Measurements from ENCODE around the gene TPD52L2.
"Not testable (repeated sequence)": the region's sequence is repeated elsewhere in the genome, so short reads cannot be mapped to it uniquely, and the experiment has no call there.

The TPD52L2 gene

DNA sequence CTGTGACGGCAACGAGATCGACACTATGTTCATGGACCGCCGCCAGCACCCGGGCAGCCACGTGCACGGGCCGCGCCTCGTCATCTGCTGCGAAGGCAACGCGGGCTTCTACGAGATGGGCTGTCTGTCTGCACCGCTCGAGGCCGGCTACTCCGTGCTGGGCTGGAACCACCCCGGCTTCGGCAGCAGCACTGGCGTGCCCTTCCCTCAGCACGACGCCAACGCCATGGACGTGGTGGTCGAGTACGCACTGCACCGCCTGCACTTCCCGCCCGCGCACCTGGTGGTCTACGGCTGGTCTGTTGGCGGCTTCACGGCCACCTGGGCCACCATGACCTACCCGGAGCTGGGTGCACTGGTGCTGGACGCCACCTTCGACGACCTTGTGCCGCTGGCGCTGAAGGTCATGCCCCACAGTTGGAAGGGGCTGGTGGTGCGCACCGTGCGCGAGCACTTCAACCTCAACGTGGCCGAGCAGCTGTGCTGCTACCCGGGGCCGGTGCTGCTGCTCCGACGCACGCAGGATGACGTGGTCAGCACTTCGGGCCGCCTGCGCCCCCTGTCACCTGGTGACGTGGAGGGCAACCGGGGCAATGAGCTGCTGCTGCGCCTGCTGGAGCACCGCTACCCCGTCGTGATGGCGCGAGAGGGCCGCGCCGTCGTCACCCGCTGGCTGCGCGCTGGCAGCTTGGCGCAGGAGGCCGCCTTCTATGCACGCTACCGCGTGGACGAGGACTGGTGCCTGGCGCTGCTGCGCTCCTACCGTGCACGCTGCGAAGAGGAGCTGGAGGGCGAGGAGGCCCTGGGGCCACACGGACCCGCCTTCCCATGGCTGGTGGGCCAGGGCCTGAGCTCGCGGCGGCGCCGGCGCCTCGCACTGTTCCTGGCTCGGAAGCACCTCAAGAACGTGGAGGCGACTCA lies 2.8 kb upstream of the TPD52L2 start:
- Histone ChIP-seq H3K27me3 (no peaks in the 10 kb centered on the region), H3K4me1 (peaks cover 64 to 81% (median 73%) of the 10 kb centered on the region in 10 experiments), H3K4me3 (no peak overlapping the region), H3K9ac (no peak overlapping the region; a peak in 1 of 22 replicates), H3K36me3 (peaks cover 23 to 32% (median 29%) of the 10 kb centered on the region in 11 experiments), H3K27ac (peak overlapping the region in 2 of 11 experiments; percentile 13 to 55; a peak in 3 of 22 replicates), H4K20me1 (peaks cover 0 to 32% (median 13%) of the 10 kb centered on the region in 11 experiments; a peak in 9 of 22 replicates), H3K9me3 (replicated peaks in 1 of 11) (no peaks in the 10 kb centered on the region), H3K4me2 (peak overlapping the region in 5 of 11 experiments; percentile 80 to 99 (median 98); a peak in 10 of 22 replicates)
- TF ChIP-seq Cebpa-rat (IDR thresholded peaks at IDR 0.05): no peak

DNA sequence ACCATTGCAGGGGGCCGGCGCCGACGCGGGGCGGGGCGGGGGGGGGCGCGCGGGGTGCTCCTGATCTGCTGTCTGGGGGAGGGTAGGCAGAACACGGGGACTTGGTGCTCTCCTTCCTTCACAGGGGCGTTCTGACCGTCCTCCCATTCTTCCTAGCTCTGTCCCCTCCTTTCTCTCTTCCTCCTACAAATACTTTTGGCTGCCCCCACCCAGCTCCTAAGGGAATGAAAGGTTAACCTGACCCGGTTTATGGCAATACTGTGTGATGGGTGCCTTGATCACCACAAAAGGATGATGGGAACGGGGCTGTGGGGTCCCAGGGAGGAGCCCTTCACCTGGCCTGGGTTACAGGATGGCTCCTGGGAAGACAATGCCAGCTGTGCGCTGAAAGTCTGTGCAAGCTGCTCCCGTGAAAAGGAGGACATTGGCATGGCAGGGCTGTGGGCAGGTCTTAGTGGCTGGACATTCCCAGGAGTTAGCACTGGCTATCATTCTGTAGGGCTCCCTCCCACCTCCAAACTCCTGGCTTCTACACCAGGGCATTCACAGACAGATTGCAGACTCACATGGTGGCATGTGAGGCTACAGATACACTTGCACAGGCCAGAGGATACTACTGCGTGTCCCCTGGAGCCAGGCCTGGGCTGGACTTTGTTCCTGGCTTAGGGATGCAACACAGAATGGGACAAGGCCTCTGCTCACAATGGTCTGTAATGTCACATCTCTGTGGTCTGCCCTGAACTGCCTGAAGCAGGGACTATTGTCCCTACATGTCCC lies 1.9 kb upstream of the TPD52L2 start:
- peaks cover 26 to 42% (median 39%) of the 10 kb centered on the region in 11 experiments for H3K36me3 ChIP-seq
- peaks cover 0 to 35% (median 22%) of the 10 kb centered on the region in 11 experiments; a peak in 11 of 22 replicates for H4K20me1 ChIP-seq
- no peak for TF ChIP-seq Cebpa-rat (IDR thresholded peaks at IDR 0.05)
- peak overlapping the region; percentile 78 to 99 (median 92) for H3K4me3 ChIP-seq
- H3K27me3 ChIP-seq: no peaks in the 10 kb centered on the region
- peak overlapping the region; percentile 82 to 99 (median 96) for H3K27ac ChIP-seq
- H3K9ac ChIP-seq: peak overlapping the region; percentile 94 to 99 (median 97)
- H3K9me3 ChIP-seq (replicated peaks in 1 of 11): no peaks in the 10 kb centered on the region
- peak overlapping the region; percentile 85 to 98 (median 96) for H3K4me2 ChIP-seq
- H3K4me1 ChIP-seq: peaks cover 64 to 81% (median 73%) of the 10 kb centered on the region in 10 experiments

DNA sequence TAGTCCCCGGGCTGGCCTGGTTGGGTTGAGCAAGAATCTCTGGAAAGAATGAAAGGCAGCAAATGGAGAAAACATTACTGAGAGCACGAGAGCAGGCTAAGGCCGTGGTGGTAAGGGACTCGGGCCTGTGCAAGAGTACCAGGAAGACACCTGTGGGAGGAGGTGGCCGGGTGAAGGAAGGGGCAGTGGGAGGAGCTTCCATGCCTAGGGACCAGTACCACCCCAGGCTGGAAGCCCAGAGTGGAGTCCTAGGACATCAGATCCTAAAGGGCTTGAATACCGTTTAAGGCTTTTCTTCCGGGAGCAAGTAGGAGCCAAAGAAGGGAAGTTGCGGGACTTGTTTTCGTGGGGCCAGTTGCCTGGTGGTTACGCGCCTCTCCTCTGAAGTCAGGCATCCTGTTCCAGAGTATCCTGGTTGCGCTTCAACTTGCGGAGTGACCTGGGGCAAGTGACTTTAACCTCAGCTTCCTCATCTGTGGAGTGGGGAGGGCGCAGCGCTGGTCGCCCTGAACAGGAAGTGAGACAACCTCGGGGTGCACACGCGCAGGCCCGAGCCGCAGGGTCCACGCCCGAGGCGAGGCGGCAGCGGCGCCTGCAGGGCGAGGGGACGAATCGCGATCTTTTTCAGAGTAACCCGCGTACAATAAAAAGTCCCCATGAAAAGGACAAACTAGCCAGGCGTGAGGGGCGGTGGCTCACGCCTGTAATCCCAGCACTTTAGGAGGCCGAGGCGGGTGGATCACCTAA lies 1.1 kb upstream of the TPD52L2 start:
- H3K36me3 ChIP-seq: peaks cover 34 to 49% (median 46%) of the 10 kb centered on the region in 11 experiments
- H3K27me3 ChIP-seq: no peaks in the 10 kb centered on the region
- H3K27ac ChIP-seq: peak overlapping the region; percentile 82 to 99 (median 96)
- H3K4me3 ChIP-seq: peak overlapping the region; percentile 78 to 99 (median 92)
- peak overlapping the region; percentile 85 to 98 (median 96) for H3K4me2 ChIP-seq
- H3K9me3 ChIP-seq (replicated peaks in 1 of 11): no peaks in the 10 kb centered on the region
- no peak for TF ChIP-seq Cebpa-rat (IDR thresholded peaks at IDR 0.05)
- H3K9ac ChIP-seq: peak overlapping the region; percentile 94 to 99 (median 97)
- H4K20me1 ChIP-seq: peaks cover 0 to 38% (median 30%) of the 10 kb centered on the region in 11 experiments; a peak in 11 of 22 replicates
- peaks cover 57 to 81% (median 72%) of the 10 kb centered on the region in 10 experiments for H3K4me1 ChIP-seq

DNA sequence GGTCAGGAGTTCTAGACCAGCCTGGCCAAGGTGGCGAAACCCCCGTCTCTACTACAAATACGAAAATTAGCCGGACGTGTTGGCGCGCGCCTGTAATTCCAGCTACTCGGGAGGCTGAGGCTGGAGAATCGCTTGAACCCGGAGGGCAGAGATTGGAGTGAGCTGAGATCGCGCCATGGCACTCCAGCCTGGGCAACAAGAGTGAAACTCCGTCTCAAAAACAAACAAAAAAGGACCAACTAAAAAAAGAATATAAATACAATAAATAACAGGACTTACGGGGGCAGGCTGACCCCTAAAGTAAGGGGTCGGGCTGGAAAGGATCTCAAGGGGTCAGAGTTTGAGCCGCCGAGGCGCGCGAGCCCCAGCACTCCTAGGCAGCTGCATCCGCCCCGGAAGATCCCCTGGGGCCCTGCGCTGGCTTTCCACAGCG lies 509 bp upstream of the TPD52L2 start:
- Histone ChIP-seq H3K27ac (peak overlapping the region; percentile 79 to 99 (median 96)), H3K4me3 (peak overlapping the region; percentile 78 to 99 (median 92)), H3K36me3 (peaks cover 40 to 55% (median 52%) of the 10 kb centered on the region in 11 experiments)

DNA sequence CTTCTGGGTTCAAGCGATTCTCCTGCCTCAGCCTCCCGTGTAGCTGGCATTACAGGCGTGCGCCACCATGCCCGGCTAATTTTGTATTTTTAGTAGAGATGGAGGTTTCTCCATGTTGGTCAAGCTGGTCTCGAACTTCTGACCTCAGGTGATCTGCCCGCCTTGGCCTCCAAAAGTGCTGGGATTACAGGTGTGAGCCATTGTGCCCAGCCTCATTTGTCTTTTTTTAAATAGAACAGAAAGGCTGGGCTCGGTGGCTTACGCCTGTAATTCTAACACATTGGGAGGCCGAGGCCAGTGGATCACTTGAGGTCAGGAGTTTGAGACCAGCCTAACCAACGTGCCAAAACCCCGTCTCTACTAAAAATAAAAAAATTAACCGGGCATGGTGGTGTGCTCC lies 2.0 kb downstream of the TPD52L2 start:
- not testable (repeated sequence) for H3K27me3 ChIP-seq; H3K9me3 ChIP-seq (replicated peaks in 1 of 11)
- H3K27ac ChIP-seq: peak overlapping the region; percentile 22 to 99 (median 96); a peak in 16 of 22 replicates
- peak overlapping the region; percentile 87 to 100 (median 96) for H3K4me2 ChIP-seq
- H3K9ac ChIP-seq: peak overlapping the region; percentile 94 to 99 (median 97); a peak in 20 of 22 replicates
- H3K4me3 ChIP-seq: peak overlapping the region in 9 of 10 experiments; percentile 78 to 99 (median 93); a peak in 17 of 20 replicates
- peaks cover 0 to 47% (median 17%) of the 10 kb centered on the region in 11 experiments; a peak in 10 of 22 replicates for H4K20me1 ChIP-seq
- peaks cover 40 to 81% (median 75%) of the 10 kb centered on the region in 10 experiments for H3K4me1 ChIP-seq
- peaks cover 54 to 67% (median 65%) of the 10 kb centered on the region in 11 experiments for H3K36me3 ChIP-seq

More for the DNA sequence above, 509 bp upstream of the TPD52L2 start:
- peak overlapping the region; percentile 85 to 98 (median 96) for H3K4me2 ChIP-seq
- peaks cover 51 to 81% (median 72%) of the 10 kb centered on the region in 10 experiments for H3K4me1 ChIP-seq
- H4K20me1 ChIP-seq: peaks cover 0 to 44% (median 33%) of the 10 kb centered on the region in 11 experiments; a peak in 11 of 22 replicates
- TF ChIP-seq Cebpa-rat (IDR thresholded peaks at IDR 0.05): no peak
- peak overlapping the region; percentile 94 to 99 (median 97) for H3K9ac ChIP-seq
- H3K27me3 ChIP-seq: no peaks in the 10 kb centered on the region
- H3K9me3 ChIP-seq (replicated peaks in 1 of 11): no peaks in the 10 kb centered on the region

DNA sequence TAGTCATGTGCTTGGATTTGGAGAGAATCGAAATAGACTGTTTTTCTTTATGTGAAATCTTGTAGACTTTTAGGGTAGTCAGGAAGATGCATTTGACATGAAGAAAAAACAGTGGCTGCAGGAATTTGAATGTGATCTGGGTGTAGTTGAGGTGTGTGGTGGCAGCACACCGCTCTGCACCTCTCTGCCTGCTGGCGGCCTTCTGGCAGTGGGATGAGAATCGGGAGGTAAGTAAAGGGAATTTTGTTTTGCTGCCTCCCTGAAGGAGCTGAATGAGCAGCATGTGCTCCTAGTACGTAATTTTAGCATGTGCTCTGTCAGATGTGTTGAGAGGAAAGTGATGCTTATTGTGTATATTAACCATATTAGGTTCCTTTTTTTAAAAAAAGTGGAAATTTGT lies 3.2 kb downstream of the TPD52L2 start:
- Histone ChIP-seq H3K4me3 (peak overlapping the region in 8 of 10 experiments; percentile 9 to 96 (median 84); a peak in 12 of 20 replicates), H4K20me1 (peaks cover 0 to 47% (median 9%) of the 10 kb centered on the region in 11 experiments; a peak in 9 of 22 replicates), H3K27ac (peak overlapping the region; percentile 21 to 98 (median 94); a peak in 16 of 22 replicates), H3K4me1 (peaks cover 50 to 82% (median 80%) of the 10 kb centered on the region in 10 experiments), H3K27me3 (no peaks in the 10 kb centered on the region), H3K9me3 (replicated peaks in 1 of 11) (no peaks in the 10 kb centered on the region; a peak in 1 of 22 replicates), H3K9ac (peak overlapping the region in 10 of 11 experiments; percentile 94 to 99 (median 96); a peak in 19 of 22 replicates), H3K36me3 (peaks cover 58 to 71% (median 70%) of the 10 kb centered on the region in 11 experiments), H3K4me2 (peak overlapping the region in 10 of 11 experiments; percentile 87 to 100 (median 94); a peak in 20 of 22 replicates)
- no peak for TF ChIP-seq Cebpa-rat (IDR thresholded peaks at IDR 0.05)

DNA sequence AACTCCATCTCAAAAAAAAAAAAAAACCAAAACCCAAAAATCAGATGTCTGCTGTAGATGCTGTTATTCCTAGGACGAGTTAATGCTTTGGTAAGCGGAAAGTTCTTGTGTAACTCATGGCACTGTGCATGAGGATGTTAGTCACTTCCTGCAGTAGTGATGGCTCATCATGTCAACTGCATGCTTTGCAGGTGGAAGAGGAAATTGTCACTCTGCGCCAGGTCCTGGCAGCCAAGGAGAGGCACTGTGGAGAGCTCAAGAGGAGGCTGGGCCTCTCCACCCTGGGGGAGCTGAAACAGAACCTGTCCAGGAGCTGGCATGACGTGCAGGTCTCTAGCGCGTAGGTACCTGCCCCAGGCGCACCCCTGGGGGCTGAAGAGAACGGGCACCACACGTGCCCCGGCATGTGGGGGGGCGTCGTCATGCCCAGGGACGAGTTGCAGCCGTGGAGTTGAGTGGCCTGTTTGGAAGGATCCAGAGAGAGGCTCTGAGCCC lies 8.5 kb downstream of the TPD52L2 start:
- Histone ChIP-seq H3K4me3 (peak overlapping the region in 9 of 10 experiments; percentile 28 to 63 (median 44); a peak in 16 of 20 replicates), H3K27ac (peak overlapping the region; percentile 93 to 99 (median 96)), H3K36me3 (peaks cover 82 to 97% (median 90%) of the 10 kb centered on the region in 11 experiments), H3K9ac (peak overlapping the region; percentile 78 to 99 (median 89)), H4K20me1 (peaks cover 0 to 24% (median 10%) of the 10 kb centered on the region in 11 experiments; a peak in 15 of 22 replicates), H3K4me1 (peaks cover 63 to 100% (median 98%) of the 10 kb centered on the region in 10 experiments), H3K4me2 (peak overlapping the region; percentile 86 to 100 (median 94)), H3K9me3 (replicated peaks in 1 of 11) (peaks cover 0 to 9% (median 4%) of the 10 kb centered on the region in 11 experiments; a peak in 8 of 22 replicates), H3K27me3 (no peaks in the 10 kb centered on the region; a peak in 1 of 22 replicates)
- TF ChIP-seq Cebpa-rat (IDR thresholded peaks at IDR 0.05): peak; percentile 48 to 93 (median 88); a peak in 19 of 22 replicates
